ENCODE data around the gene DUSP9. TPM values are rescaled to one million over a fixed set of nuclear protein-coding genes. Genes with fewer than 3 reads are reported as not detected.
"Not testable (repeated sequence)": the region's sequence is repeated elsewhere in the genome, so short reads cannot be mapped to it uniquely, and the experiment has no call there.

DUSP9 gene
- total RNA-seq, 1 experiment from 2014 or later = 14.2 TPM

DNA sequence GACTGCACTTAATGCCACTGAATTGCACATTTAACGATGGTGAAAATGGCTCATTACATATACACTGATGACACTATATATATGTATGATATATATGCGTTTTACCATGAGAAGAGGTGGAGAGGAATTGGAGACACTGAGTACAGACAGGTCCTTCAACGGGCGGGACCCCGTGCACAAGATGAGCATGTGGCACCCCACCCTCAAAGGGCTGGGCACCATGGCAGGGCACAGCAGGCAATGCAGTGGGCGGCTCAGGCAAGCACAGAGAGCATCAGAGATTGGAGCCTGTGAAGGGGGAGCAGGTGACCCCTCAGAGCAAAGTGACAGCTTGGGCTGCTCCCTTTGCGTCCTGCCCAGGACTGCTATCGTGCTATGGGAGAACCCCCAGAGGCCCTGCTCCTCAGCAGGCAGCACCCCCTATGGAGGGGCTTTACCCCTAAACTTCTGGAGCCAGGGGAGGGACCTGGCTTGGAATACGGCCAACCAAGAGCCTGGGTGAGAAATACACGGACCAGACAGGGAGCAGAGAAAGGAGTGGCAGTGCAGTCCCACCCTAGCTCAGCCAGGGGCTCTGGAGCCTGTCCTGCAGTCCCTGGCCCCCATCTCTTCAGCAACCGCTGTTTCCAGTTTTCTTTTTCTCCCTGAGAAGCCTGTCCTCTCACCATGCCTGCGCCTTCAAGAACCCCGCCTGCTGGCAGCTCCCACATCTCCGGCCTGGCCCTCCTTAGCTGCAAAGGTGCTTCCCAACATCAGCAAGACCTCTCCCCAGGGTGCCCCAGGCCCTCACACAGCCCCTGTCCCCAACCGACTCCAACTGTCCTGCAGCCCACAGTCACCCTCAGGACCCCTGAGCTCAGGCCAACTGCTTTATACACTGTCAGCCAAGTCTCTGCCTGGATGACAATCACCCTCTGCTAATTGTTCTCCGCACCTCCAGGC lies 51.2 kb downstream of the DUSP9 start:
- no peaks in the 10 kb centered on the region for H3K4me1 ChIP-seq (ENCODE audit: control insufficient read depth in 1 of 2, insufficient read depth in 2 of 2, low read length in 2 of 2)
- no peak for ATAC-seq
- H3K9me2 ChIP-seq (ENCODE audit: insufficient read depth) = no peaks in the 10 kb centered on the region
- BruUV-seq (replicated peaks) = no TSS peak
- RAD21 ChIA-PET (ENCODE audit: low non-redundant PET in 1 of 2, low total read pairs in 2 of 2, uncharacterized antibody in 2 of 2, unreplicated experiment in 2 of 2) = no interaction called here
- no peak overlapping the region for H3K9ac ChIP-seq (ENCODE audit: low read length)
- no peak overlapping the region for H2AFZ ChIP-seq (ENCODE audit: low read depth, low read length, poor library complexity, severe bottlenecking)
- no peak overlapping the region for H3K4me3 ChIP-seq (replicated peaks in 1 of 2; ENCODE audit: low read depth in 1 of 2, low read length in 2 of 2)
- H3K4me2 ChIP-seq (ENCODE audit: low read length) = no peak overlapping the region
- H3K9me3 ChIP-seq (ENCODE audit: control insufficient read depth in 1 of 2, insufficient read depth in 1 of 2, low read depth in 1 of 2, low read length in 2 of 2) = no peaks in the 10 kb centered on the region
- CTCF ChIA-PET = no interaction called here
- no peaks in the 10 kb centered on the region for H3K79me2 ChIP-seq (ENCODE audit: insufficient read depth, low read length)
- H3K36me3 ChIP-seq (ENCODE audit: control insufficient read depth in 1 of 2, insufficient read depth in 2 of 2, low read length in 2 of 2) = no peaks in the 10 kb centered on the region
- no peaks in the 10 kb centered on the region for H4K20me1 ChIP-seq (ENCODE audit: insufficient read depth)
- POLR2A ChIA-PET = no interaction called here
- intact Hi-C loops (cut with micrococcal nuclease) = no loop called here
- no peak for DNase-seq (ENCODE audit: low read depth, low spot score)
- H3K27me3 ChIP-seq (ENCODE audit: insufficient read depth, low read length) = no peaks in the 10 kb centered on the region
- no peak overlapping the region for H3K27ac ChIP-seq (ENCODE audit: low read depth, low read length)
- TF ChIP-seq CTCF (IDR thresholded peaks at IDR 0.05 in 2 of 3, conservative IDR thresholded peaks at IDR 0.05 in 1 of 3; ENCODE audit: borderline replicate concordance in 1 of 3, insufficient read depth in 1 of 3, low read depth in 2 of 3, low read length in 2 of 3) (no peak), ZNF274 (IDR thresholded peaks at IDR 0.05; ENCODE audit: low read depth, low read length) (no peak), POLR2A (IDR thresholded peaks at IDR 0.05; ENCODE audit: borderline replicate concordance, extremely low read depth, insufficient read depth, insufficient read length) (no peak), ATF3 (IDR thresholded peaks at IDR 0.05) (no peak)

DNA sequence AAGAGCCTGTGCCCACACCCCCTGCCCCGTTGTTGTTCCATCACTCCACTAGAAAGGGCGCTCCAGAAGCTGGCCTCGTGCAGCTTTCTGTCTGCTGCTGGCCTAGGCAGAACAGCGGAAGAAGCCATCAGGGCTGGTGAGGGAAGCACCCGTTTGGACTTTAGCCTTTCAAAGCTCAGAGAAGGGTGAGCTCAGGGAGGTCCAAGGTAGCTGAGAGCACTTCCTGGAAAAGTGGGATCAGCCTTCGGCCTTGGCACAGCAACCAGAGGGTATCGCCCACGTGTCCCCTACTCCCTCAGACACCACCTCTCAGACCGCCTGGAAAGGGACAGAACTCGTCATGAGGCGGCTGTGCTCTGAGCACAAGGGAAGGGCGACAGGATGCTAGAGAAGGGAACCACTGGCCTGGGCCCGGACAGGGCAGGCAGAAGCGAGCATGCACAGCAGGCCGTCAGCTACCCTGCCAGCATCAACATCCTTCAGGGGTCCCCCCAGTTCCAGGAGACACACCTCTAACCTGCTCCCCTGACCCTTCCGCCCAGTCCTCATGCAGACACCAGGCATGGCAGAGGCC lies 52.3 kb downstream of the DUSP9 start:
- H4K20me1 ChIP-seq (ENCODE audit: insufficient read depth); H3K4me1 ChIP-seq (ENCODE audit: control insufficient read depth in 1 of 2, insufficient read depth in 2 of 2, low read length in 2 of 2); ATAC-seq; H3K4me3 ChIP-seq (replicated peaks in 1 of 2; ENCODE audit: low read depth in 1 of 2, low read length in 2 of 2); CTCF ChIA-PET; H3K27ac ChIP-seq (ENCODE audit: low read depth, low read length); RAD21 ChIA-PET (ENCODE audit: low non-redundant PET in 1 of 2, low total read pairs in 2 of 2, uncharacterized antibody in 2 of 2, unreplicated experiment in 2 of 2); intact Hi-C loops (cut with micrococcal nuclease); POLR2A ChIA-PET; H3K9me2 ChIP-seq (ENCODE audit: insufficient read depth); H3K79me2 ChIP-seq (ENCODE audit: insufficient read depth, low read length); H3K4me2 ChIP-seq (ENCODE audit: low read length); H3K9ac ChIP-seq (ENCODE audit: low read length); H3K9me3 ChIP-seq (ENCODE audit: control insufficient read depth in 1 of 2, insufficient read depth in 1 of 2, low read depth in 1 of 2, low read length in 2 of 2); BruUV-seq (replicated peaks); H2AFZ ChIP-seq (ENCODE audit: low read depth, low read length, poor library complexity, severe bottlenecking); H3K36me3 ChIP-seq (ENCODE audit: control insufficient read depth in 1 of 2, insufficient read depth in 2 of 2, low read length in 2 of 2); H3K27me3 ChIP-seq (ENCODE audit: insufficient read depth, low read length); DNase-seq (ENCODE audit: low read depth, low spot score): not testable (repeated sequence)

GRCh38 chrX:153699784-153700371 lies 52.9 kb downstream of the DUSP9 start:
- H3K9me2 ChIP-seq (ENCODE audit: insufficient read depth); H3K4me3 ChIP-seq (replicated peaks in 1 of 2; ENCODE audit: low read depth in 1 of 2, low read length in 2 of 2); CTCF ChIA-PET; H3K27me3 ChIP-seq (ENCODE audit: insufficient read depth, low read length); ATAC-seq; H3K4me2 ChIP-seq (ENCODE audit: low read length); H2AFZ ChIP-seq (ENCODE audit: low read depth, low read length, poor library complexity, severe bottlenecking); H4K20me1 ChIP-seq (ENCODE audit: insufficient read depth); intact Hi-C loops (cut with micrococcal nuclease); H3K79me2 ChIP-seq (ENCODE audit: insufficient read depth, low read length); DNase-seq (ENCODE audit: low read depth, low spot score); H3K27ac ChIP-seq (ENCODE audit: low read depth, low read length); H3K36me3 ChIP-seq (ENCODE audit: control insufficient read depth in 1 of 2, insufficient read depth in 2 of 2, low read length in 2 of 2); H3K4me1 ChIP-seq (ENCODE audit: control insufficient read depth in 1 of 2, insufficient read depth in 2 of 2, low read length in 2 of 2); H3K9me3 ChIP-seq (ENCODE audit: control insufficient read depth in 1 of 2, insufficient read depth in 1 of 2, low read depth in 1 of 2, low read length in 2 of 2); H3K9ac ChIP-seq (ENCODE audit: low read length); BruUV-seq (replicated peaks); POLR2A ChIA-PET: not testable (repeated sequence)
- RAD21 ChIA-PET (ENCODE audit: low non-redundant PET in 1 of 2, low total read pairs in 2 of 2, uncharacterized antibody in 2 of 2, unreplicated experiment in 2 of 2) = interaction anchor here in 1 of 2 experiments (0.6 kb wide), 1 partner anchor 313 kb away, joined by 3 read pairs; no protein-coding TSS in a partner anchor

Measured in HCT116 (cell line).